Spleen (tissue), 7 donors: ENCODE data around the gene SPTLC3.

Experiments used
- CTCF ChIP-seq, 11 experiments: fragments of 200-600 bp in 7 of 11; fragments of 450-650 bp in 4 of 11; sonication (generic) in 4 of 11; IDR thresholded peaks in 8 of 11; conservative IDR thresholded peaks in 3 of 11; 1 replicate in 7 of 11; 2 replicates in 4 of 11; pipeline versions ENCODE4 v1.4.0 to v1.8.0; 2016 to 2021; ENCODE audit warnings: antibody characterized with exemption in 11 of 11, inconsistent platforms in 4 of 11, mild to moderate bottlenecking in 1 of 11
- POLR2A ChIP-seq, 3 donors: fragments of 450-650 bp; IDR thresholded peaks; one replicate each; pipeline ENCODE4 v1.5.1; 2017; ENCODE audit warnings: antibody characterized with exemption in 3 of 3, mild to moderate bottlenecking in 1 of 3
- POLR2AphosphoS5 ChIP-seq, 3 donors: sonication (generic); formaldehyde crosslinking; IDR thresholded peaks; one replicate each; pipeline ENCODE4 v1.5.1; 2017; ENCODE audit warnings: antibody characterized with exemption in 3 of 3
- donor health status: DM: no; HTN: no; CAD: no; lungs with moderate emphysema.
- donor health status: DM: no; HTN: no; CAD: no.
- donor health status: DM: no; HTN: no; CAD: no.

DNA sequence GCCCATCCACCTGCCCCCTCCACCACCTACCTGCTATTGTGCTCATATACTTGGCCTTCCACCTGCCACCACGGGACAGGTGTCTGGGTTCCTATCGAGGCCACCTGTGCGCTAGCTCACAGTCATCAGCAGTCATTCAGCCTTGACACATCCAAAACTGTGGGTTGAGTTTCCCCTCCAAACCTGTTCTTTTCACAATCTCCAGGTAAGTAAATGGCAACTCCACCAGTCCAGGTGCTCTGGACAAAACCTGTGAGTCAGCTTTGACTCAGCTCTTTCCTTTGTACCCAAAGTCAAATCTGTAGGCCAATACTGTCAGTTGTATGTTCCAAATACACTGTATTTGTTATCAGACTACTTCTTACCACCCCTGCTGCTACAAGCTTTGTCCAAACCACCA, 52.6 kb downstream of the SPTLC3 start:
- TF ChIP-seq CTCF (IDR thresholded peaks at IDR 0.05 in 8 of 11, conservative IDR thresholded peaks at IDR 0.05 in 3 of 11) (no peak), POLR2AphosphoS5 (IDR thresholded peaks at IDR 0.05) (no peak), POLR2A (IDR thresholded peaks at IDR 0.05) (no peak)
